IMR-90 (cell line): ENCODE data around the gene NPSR1. TPM values are rescaled to one million over a fixed set of nuclear protein-coding genes. Genes with fewer than 3 reads are reported as not detected.

Experiments used
- ATAC-seq: fragments of 200-7000 bp; cut with Tn5 transposase; 2 replicates; pipeline ENCODE4 v1.9.1; 2020; ENCODE audit warnings: low read depth, mild to moderate bottlenecking, moderate library complexity
- BruUV-seq: library from RNA; stranded (reverse); fragments of 400-500 nt; replicated peaks from 2 replicates; lab custom pipeline; 2021; lab: Mats Ljungman, UMichigan
- CTCF ChIA-PET: fragments of 300-600 bp; formaldehyde crosslinking; extraction: SDS; loops from one replicate; lab custom pipeline; 2021; ENCODE audit warnings: antibody characterized with exemption; lab: Yijun Ruan, JAX
- POLR2A ChIA-PET: fragments of 300-600 bp; sonication (Branson Sonifier 250); formaldehyde crosslinking; loops from one replicate; lab custom pipeline; 2022; ENCODE audit warnings: antibody characterized with exemption; ENCODE audit not compliant: unreplicated experiment; lab: Charles Lee
- DNase-seq: peaks from one replicate; pipeline ENCODE4 v3.0.0; 2013
- H2AFZ ChIP-seq: replicated peaks from 2 replicates; pipeline ENCODE3; 2013; ENCODE audit warnings: low read length, mild to moderate bottlenecking; ENCODE audit not compliant: poor library complexity
- H2AK5ac ChIP-seq: 2 replicates; pipeline ENCODE4 v1.6.1; 2013; ENCODE audit warnings: low read depth, low read length, inconsistent platforms
- H2AK9ac ChIP-seq: replicated peaks from 2 replicates; pipeline ENCODE3; 2013; ENCODE audit warnings: mild to moderate bottlenecking, low read depth, low read length, moderate library complexity; ENCODE audit not compliant: poor library complexity
- H2BK120ac ChIP-seq: 2 replicates; pipeline ENCODE4 v1.6.1; 2013; ENCODE audit warnings: low read depth, low read length, inconsistent platforms
- H2BK15ac ChIP-seq: 3 replicates; pipeline ENCODE4 v1.6.1; 2013; ENCODE audit warnings: low read depth, low read length, inconsistent platforms
- H2BK20ac ChIP-seq: 2 replicates; pipeline ENCODE4 v1.6.1; 2013; ENCODE audit warnings: low read depth, mild to moderate bottlenecking, inconsistent platforms, low read length, moderate library complexity
- H2BK5ac ChIP-seq: 2 replicates; pipeline ENCODE4 v1.6.1; 2013; ENCODE audit warnings: mild to moderate bottlenecking, low read depth, low read length, inconsistent platforms; ENCODE audit not compliant: poor library complexity, severe bottlenecking
- H3K14ac ChIP-seq: replicated peaks from 2 replicates; pipeline ENCODE4 v1.6.1; 2013; ENCODE audit warnings: low read depth, low read length, inconsistent platforms
- H3K18ac ChIP-seq: 2 replicates; pipeline ENCODE4 v1.6.1; 2013; ENCODE audit warnings: low read depth, low read length, control low read depth
- H3K23ac ChIP-seq: 2 replicates; pipeline ENCODE4 v1.6.1; 2013; ENCODE audit warnings: low read depth, low read length, inconsistent platforms
- H3K27ac ChIP-seq: 2 replicates; pipeline ENCODE4 v1.5.1; 2013; ENCODE audit warnings: mild to moderate bottlenecking, control low read depth, low read length; ENCODE audit not compliant: insufficient read depth
- H3K27me3 ChIP-seq: 2 replicates; pipeline ENCODE4 v1.6.1; 2013; ENCODE audit warnings: low read length; ENCODE audit not compliant: control insufficient read depth, insufficient read depth
- H3K36me3 ChIP-seq: 2 replicates; pipeline ENCODE4 v1.6.1; 2013; ENCODE audit warnings: low read length, mixed read lengths; ENCODE audit not compliant: control insufficient read depth, insufficient read depth
- H3K4ac ChIP-seq: 2 replicates; pipeline ENCODE4 v1.6.1; 2013; ENCODE audit warnings: low read depth, low read length, inconsistent platforms
- H3K4me1 ChIP-seq: 2 replicates; pipeline ENCODE4 v1.6.1; 2013; ENCODE audit warnings: low read length, mixed read lengths; ENCODE audit not compliant: control insufficient read depth, insufficient read depth
- H3K4me2 ChIP-seq: 2 replicates; pipeline ENCODE4 v1.6.1; 2013; ENCODE audit warnings: low read depth, mild to moderate bottlenecking, control low read depth, low read length, moderate library complexity
- H3K4me3 ChIP-seq: 2 replicates; pipeline ENCODE4 v1.5.1; 2013; ENCODE audit warnings: low read depth, mild to moderate bottlenecking, control low read depth, low read length, moderate library complexity; ENCODE audit not compliant: insufficient read depth
- H3K56ac ChIP-seq: 2 replicates; pipeline ENCODE4 v1.6.1; 2013; ENCODE audit warnings: low read length, inconsistent platforms; ENCODE audit not compliant: insufficient read depth; ENCODE audit errors: extremely low read depth
- H3K79me1 ChIP-seq, 2 experiments: 2 replicates each; pipeline ENCODE4 v1.6.1; 2013; ENCODE audit warnings: low read length in 2 of 2, inconsistent platforms in 1 of 2, low read depth in 1 of 2
- H3K9ac ChIP-seq: 2 replicates; pipeline ENCODE4 v1.6.1; 2013; ENCODE audit warnings: low read depth, low read length, control low read depth
- H3K9me1 ChIP-seq: 2 replicates; pipeline ENCODE4 v1.6.1; 2013; ENCODE audit warnings: low read length, inconsistent platforms; ENCODE audit not compliant: insufficient read depth
- H3K9me3 ChIP-seq: 2 replicates; pipeline ENCODE4 v1.6.1; 2013; ENCODE audit warnings: low read length; ENCODE audit not compliant: control insufficient read depth, insufficient read depth
- H4K20me1 ChIP-seq: 2 replicates; pipeline ENCODE4 v1.6.1; 2013; ENCODE audit warnings: low read length, inconsistent platforms; ENCODE audit not compliant: insufficient read depth
- H4K5ac ChIP-seq: 2 replicates; pipeline ENCODE4 v1.6.1; 2013; ENCODE audit warnings: mild to moderate bottlenecking, low read depth, low read length, control low read depth
- H4K8ac ChIP-seq, 2 experiments: 2 replicates each; pipeline ENCODE4 v1.6.1; 2013; ENCODE audit warnings: low read depth in 2 of 2, low read length in 2 of 2, control low read depth in 1 of 2, inconsistent platforms in 1 of 2
- H4K91ac ChIP-seq: 2 replicates; pipeline ENCODE4 v1.6.1; 2013; ENCODE audit warnings: low read depth, low read length, inconsistent platforms; ENCODE audit not compliant: insufficient read depth
- CHD1 ChIP-seq: IDR thresholded peaks from 2 replicates; pipeline ENCODE4 v1.6.1; 2012; ENCODE audit warnings: low read depth, low read length, improper control_type of control experiment
- RCOR1 ChIP-seq: IDR thresholded peaks from 2 replicates; pipeline ENCODE4 v1.6.1; 2012; ENCODE audit warnings: mild to moderate bottlenecking, low read length, improper control_type of control experiment; ENCODE audit not compliant: insufficient replicate concordance
- RFX5 ChIP-seq: IDR thresholded peaks from 2 replicates; pipeline ENCODE4 v1.8.0; 2012; ENCODE audit warnings: low read depth, mild to moderate bottlenecking, low read length, moderate library complexity
- WGBS, 2 experiments: methylation state at CpG; one replicate each; pipeline versions ENCODE4 v1.1.5 to v1.1.7; 2013; ENCODE audit warnings: missing lambda C conversion rate in 2 of 2; ENCODE audit not compliant: insufficient read length in 1 of 2; ENCODE audit errors: extremely low coverage in 2 of 2; 5-methylcytosine and 5-hydroxymethylcytosine counted together
- dilution Hi-C: fragments of 300-500 bp; cut with HindIII; formaldehyde crosslinking; loops from one replicate; pipeline ENCODE4 v1.14.3; 2018; ENCODE audit warnings: low sequenced_read_pairs; ENCODE audit not compliant: unreplicated experiment
- in situ Hi-C: fragments of 300-500 bp; cut with MboI; formaldehyde crosslinking; loops from 3 replicates; pipeline ENCODE4 v1.14.3; 2019; ENCODE audit warnings: low sequenced_read_pairs, inconsistent platforms, mixed read lengths
- intact Hi-C: fragments of 100-400 bp; cut with micrococcal nuclease; formaldehyde crosslinking; loops from 2 replicates; pipeline ENCODE4 v1.10.0; 2022
- polyA plus RNA-seq, 3 experiments: library from polyadenylated mRNA; depleted of rRNA; stranded (reverse); fragments of >200 nt; gene quantifications; 2 replicates each; pipeline ENCODE4 v1.2.3, GENCODE V29; 2012; ENCODE audit warnings: low replicate concordance in 1 of 3
- total RNA-seq: library from RNA; depleted of rRNA; stranded (reverse); fragments of >200 nt; gene quantifications from 2 replicates; pipeline ENCODE4 v1.2.3, GENCODE V29; 2012
- TF ChIP-seq, protein P1 (sequence below): conservative IDR thresholded peaks from 2 replicates; pipeline ENCODE4 v1.5.1; 2012; ENCODE audit warnings: mild to moderate bottlenecking, low read depth, low read length, improper control_type of control experiment
- TF ChIP-seq, protein P2 (sequence below): fragments of 150-350 bp; IDR thresholded peaks from 2 replicates; pipeline ENCODE4 v1.6.1; 2017; ENCODE audit warnings: mild to moderate bottlenecking, antibody characterized with exemption, low read length, low read depth

Gene NPSR1
- total and polyA plus RNA-seq, 2 of the 4 experiments (the other 2 are of a cell fraction) = not detected

DNA sequence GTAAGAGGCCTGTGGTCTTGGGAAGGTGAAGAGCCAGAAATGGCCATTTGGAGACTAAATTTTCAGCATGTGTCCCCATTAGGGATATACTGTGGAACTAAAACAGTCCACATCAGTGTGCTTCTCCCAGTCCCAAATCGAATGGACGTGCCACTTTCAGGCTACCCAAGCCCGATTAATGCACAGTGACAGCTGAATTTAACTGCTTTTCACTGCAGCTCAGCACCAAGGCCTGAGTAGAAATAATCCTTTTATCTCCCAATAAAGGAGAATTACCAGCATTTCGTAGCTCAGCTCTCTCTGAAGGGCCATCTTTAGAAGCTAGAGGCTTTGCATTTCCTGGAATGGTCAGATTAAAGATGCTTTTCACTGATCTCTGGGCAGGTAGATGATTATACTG is 183.3 kb downstream of the NPSR1 start:
- no peak for ATAC-seq
- in situ Hi-C loops = no loop called here
- no peak for DNase-seq
- H4K20me1 ChIP-seq = no peaks in the 10 kb centered on the region
- no peak overlapping the region for H2AFZ ChIP-seq
- no CpG with 5 or more reads among the region's 4 CpGs for WGBS, 2 experiments
- no peak overlapping the region for H2AK9ac ChIP-seq
- no peak overlapping the region for H3K23ac ChIP-seq
- H3K9me1 ChIP-seq = no peaks in the 10 kb centered on the region
- H2BK120ac ChIP-seq = no peak overlapping the region
- no peaks in the 10 kb centered on the region for H3K9me3 ChIP-seq
- intact Hi-C loops = no loop called here
- H4K91ac ChIP-seq = no peak overlapping the region
- no peak overlapping the region for H3K4me3 ChIP-seq
- no TSS peak for BruUV-seq
- H4K5ac ChIP-seq = no peak overlapping the region
- no peak overlapping the region for H2BK5ac ChIP-seq
- POLR2A ChIA-PET = no interaction called here
- no peak overlapping the region for H3K9ac ChIP-seq
- dilution Hi-C loops = no loop called here
- H3K56ac ChIP-seq = no peak overlapping the region
- H3K18ac ChIP-seq = no peak overlapping the region
- no peak overlapping the region for H3K14ac ChIP-seq
- TF ChIP-seq, protein P1, sequence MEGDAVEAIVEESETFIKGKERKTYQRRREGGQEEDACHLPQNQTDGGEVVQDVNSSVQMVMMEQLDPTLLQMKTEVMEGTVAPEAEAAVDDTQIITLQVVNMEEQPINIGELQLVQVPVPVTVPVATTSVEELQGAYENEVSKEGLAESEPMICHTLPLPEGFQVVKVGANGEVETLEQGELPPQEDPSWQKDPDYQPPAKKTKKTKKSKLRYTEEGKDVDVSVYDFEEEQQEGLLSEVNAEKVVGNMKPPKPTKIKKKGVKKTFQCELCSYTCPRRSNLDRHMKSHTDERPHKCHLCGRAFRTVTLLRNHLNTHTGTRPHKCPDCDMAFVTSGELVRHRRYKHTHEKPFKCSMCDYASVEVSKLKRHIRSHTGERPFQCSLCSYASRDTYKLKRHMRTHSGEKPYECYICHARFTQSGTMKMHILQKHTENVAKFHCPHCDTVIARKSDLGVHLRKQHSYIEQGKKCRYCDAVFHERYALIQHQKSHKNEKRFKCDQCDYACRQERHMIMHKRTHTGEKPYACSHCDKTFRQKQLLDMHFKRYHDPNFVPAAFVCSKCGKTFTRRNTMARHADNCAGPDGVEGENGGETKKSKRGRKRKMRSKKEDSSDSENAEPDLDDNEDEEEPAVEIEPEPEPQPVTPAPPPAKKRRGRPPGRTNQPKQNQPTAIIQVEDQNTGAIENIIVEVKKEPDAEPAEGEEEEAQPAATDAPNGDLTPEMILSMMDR = no peak
- TF ChIP-seq RCOR1 (no peak), RFX5 (no peak), CHD1 (no peak)
- TF ChIP-seq, protein P2, sequence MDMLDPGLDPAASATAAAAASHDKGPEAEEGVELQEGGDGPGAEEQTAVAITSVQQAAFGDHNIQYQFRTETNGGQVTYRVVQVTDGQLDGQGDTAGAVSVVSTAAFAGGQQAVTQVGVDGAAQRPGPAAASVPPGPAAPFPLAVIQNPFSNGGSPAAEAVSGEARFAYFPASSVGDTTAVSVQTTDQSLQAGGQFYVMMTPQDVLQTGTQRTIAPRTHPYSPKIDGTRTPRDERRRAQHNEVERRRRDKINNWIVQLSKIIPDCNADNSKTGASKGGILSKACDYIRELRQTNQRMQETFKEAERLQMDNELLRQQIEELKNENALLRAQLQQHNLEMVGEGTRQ = no peak
- H3K4ac ChIP-seq = no peak overlapping the region
- H3K27me3 ChIP-seq = no peaks in the 10 kb centered on the region
- no peak overlapping the region for H4K8ac ChIP-seq
- H3K79me1 ChIP-seq = no peaks in the 10 kb centered on the region
- no peak overlapping the region for H2AK5ac ChIP-seq
- H2BK20ac ChIP-seq = no peak overlapping the region
- H3K27ac ChIP-seq = no peak overlapping the region
- H3K4me2 ChIP-seq = no peak overlapping the region
- H3K4me1 ChIP-seq = no peaks in the 10 kb centered on the region
- H3K36me3 ChIP-seq = no peaks in the 10 kb centered on the region
- CTCF ChIA-PET = interaction anchor here (0.9 kb wide), 1 partner anchor 17 kb away, joined by 3 read pairs; no protein-coding TSS in a partner anchor
- H2BK15ac ChIP-seq = no peak overlapping the region
